ENCODE measurements around the gene ARID1B.

DNA sequence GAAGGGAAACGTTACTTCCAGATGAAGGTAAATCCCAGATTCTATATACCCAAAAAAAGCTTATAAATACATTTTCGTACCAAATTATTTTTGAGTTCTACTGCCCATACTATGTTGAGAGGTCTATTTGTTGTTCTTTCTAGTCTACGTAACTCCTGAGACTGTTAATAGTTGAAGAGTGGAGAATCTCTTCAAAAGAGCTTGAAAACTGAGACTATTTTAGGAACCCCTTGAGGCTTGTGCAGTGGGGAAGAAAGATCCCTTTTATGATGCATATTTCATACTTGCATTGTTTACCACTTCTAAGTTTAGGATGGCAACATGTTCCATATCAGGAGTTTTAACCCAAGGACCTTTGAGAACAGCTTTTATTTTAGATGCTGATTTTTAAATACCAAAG lies 301.1 kb downstream of the ARID1B start:
- no peak for TF ChIP-seq EGR1 (IDR thresholded peaks at IDR 0.05; ENCODE audit: low read depth in 2 of 2)
- TF ChIP-seq RAD21 (IDR thresholded peaks at IDR 0.05): no peak
- TF ChIP-seq TAF1 (conservative IDR thresholded peaks at IDR 0.05): no peak
- TF ChIP-seq, protein P1, sequence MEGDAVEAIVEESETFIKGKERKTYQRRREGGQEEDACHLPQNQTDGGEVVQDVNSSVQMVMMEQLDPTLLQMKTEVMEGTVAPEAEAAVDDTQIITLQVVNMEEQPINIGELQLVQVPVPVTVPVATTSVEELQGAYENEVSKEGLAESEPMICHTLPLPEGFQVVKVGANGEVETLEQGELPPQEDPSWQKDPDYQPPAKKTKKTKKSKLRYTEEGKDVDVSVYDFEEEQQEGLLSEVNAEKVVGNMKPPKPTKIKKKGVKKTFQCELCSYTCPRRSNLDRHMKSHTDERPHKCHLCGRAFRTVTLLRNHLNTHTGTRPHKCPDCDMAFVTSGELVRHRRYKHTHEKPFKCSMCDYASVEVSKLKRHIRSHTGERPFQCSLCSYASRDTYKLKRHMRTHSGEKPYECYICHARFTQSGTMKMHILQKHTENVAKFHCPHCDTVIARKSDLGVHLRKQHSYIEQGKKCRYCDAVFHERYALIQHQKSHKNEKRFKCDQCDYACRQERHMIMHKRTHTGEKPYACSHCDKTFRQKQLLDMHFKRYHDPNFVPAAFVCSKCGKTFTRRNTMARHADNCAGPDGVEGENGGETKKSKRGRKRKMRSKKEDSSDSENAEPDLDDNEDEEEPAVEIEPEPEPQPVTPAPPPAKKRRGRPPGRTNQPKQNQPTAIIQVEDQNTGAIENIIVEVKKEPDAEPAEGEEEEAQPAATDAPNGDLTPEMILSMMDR (IDR thresholded peaks at IDR 0.05; ENCODE audit: low read depth, low read length, missing input control): no peak
- no peak for TF ChIP-seq RXRA (IDR thresholded peaks at IDR 0.05)
- no peak for TF ChIP-seq YY1 (IDR thresholded peaks at IDR 0.05)
- TF ChIP-seq MAX (IDR thresholded peaks at IDR 0.05): no peak
- TF ChIP-seq, protein P2, sequence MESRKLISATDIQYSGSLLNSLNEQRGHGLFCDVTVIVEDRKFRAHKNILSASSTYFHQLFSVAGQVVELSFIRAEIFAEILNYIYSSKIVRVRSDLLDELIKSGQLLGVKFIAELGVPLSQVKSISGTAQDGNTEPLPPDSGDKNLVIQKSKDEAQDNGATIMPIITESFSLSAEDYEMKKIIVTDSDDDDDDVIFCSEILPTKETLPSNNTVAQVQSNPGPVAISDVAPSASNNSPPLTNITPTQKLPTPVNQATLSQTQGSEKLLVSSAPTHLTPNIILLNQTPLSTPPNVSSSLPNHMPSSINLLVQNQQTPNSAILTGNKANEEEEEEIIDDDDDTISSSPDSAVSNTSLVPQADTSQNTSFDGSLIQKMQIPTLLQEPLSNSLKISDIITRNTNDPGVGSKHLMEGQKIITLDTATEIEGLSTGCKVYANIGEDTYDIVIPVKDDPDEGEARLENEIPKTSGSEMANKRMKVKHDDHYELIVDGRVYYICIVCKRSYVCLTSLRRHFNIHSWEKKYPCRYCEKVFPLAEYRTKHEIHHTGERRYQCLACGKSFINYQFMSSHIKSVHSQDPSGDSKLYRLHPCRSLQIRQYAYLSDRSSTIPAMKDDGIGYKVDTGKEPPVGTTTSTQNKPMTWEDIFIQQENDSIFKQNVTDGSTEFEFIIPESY (IDR thresholded peaks at IDR 0.05): no peak
- TF ChIP-seq FOXA1 (IDR thresholded peaks at IDR 0.05): no peak
- no peak for TF ChIP-seq REST (IDR thresholded peaks at IDR 0.05)
- TF ChIP-seq SP1 (IDR thresholded peaks at IDR 0.05): no peak
- TF ChIP-seq GABPA (IDR thresholded peaks at IDR 0.05 in 1 of 2, conservative IDR thresholded peaks at IDR 0.05 in 1 of 2): no peak
- TF ChIP-seq JUND (IDR thresholded peaks at IDR 0.05): no peak

All from liver (tissue), 3 donors.